GM18505 (cell line): ENCODE measurements around the gene QRICH1.
"Not testable (repeated sequence)": the region's sequence is repeated elsewhere in the genome, so short reads cannot be mapped to it uniquely, and the experiment has no call there.

ENCODE experiments used
- ATAC-seq: cut with Tn5 transposase; IDR thresholded peaks from one replicate; pipeline ENCODE4 v1.9.1; 2021; ENCODE audit not compliant: unreplicated experiment
- POLR2A ChIP-seq: IDR thresholded peaks from 4 replicates; pipeline ENCODE4 v1.6.1; 2011; ENCODE audit warnings: borderline replicate concordance; ENCODE audit not compliant: insufficient read depth, insufficient read length; ENCODE audit errors: extremely low read depth

QRICH1 gene

DNA sequence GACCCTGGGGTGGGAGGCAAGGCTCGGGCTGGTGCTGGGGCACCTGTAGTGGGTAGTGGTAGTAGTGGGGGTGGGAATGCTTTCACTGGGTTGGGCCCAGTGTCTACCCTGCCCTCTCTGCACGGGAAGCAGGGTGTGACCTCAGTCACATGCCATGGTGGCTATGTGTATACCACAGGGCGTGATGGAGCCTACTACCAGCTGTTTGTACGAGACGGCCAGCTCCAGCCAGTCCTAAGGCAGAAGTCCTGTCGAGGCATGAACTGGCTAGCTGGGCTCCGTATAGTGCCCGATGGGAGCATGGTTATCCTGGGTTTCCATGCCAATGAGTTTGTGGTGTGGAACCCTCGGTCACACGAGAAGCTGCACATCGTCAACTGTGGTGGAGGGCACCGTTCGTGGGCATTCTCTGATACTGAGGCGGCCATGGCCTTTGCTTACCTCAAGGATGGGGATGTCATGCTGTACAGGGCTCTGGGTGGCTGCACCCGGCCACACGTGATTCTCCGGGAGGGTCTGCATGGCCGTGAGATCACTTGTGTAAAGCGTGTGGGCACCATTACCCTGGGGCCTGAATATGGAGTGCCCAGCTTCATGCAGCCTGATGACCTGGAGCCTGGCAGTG, 80.6 kb downstream of the QRICH1 start:
- no peak for ATAC-seq
- no peak for TF ChIP-seq POLR2A

DNA sequence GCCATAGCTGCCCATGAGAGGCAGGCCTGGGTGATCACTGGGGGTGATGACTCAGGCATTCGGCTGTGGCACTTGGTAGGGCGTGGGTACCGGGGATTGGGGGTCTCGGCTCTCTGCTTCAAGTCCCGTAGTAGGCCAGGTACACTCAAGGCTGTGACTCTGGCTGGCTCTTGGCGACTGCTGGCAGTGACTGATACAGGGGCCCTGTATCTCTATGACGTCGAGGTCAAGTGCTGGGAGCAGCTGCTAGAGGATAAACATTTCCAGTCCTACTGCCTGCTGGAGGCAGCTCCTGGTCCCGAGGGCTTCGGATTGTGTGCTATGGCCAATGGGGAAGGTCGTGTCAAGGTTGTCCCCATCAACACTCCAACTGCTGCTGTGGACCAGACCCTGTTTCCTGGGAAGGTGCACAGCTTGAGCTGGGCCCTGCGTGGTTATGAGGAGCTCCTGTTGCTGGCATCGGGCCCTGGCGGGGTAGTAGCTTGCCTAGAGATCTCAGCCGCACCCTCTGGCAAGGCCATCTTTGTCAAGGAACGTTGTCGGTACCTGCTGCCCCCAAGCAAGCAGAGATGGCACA, 81.3 kb downstream of the QRICH1 start:
- no peak for ATAC-seq
- no peak for TF ChIP-seq POLR2A

DNA sequence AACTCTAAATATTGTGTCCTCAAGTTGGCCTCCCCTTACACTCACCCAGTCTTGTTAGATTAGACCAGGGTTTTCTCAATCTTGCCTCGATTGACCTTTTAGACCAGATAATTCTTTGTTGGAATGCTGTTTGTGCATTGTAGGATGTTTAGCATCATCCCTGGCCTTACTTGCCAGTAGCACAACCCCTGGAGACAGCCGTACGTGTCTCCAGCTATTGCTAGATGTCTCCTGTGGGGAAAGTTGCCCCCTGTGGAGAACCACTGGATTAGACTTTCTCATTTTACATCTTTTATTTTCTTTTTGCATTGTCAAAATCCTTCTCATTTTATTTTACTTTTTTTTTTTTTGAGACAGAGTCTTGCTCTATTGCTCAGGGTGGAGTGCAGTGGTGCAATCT, 84.5 kb downstream of the QRICH1 start:
- no peak for ATAC-seq
- no peak for TF ChIP-seq POLR2A

DNA sequence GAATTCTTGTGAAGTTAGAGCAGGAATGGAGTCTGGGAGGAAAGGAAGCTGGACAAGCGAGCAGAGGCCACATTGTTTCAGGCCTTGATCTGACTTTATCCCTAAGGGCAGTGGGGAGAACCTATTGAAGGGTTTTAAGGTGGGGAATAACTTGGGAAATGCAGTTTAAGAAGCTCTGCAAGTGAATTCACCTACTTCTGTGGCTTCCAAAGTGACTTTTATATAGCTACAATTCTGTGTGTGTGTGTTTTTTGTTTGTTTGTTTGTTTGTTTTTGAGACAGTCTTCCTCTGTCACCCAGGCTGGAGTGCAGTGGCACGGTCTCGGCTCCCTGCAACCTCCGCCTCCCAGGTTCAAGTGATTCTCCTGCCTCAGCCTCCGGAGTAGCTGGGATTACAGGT, 85.2 kb downstream of the QRICH1 start:
- not testable (repeated sequence) for ATAC-seq

DNA sequence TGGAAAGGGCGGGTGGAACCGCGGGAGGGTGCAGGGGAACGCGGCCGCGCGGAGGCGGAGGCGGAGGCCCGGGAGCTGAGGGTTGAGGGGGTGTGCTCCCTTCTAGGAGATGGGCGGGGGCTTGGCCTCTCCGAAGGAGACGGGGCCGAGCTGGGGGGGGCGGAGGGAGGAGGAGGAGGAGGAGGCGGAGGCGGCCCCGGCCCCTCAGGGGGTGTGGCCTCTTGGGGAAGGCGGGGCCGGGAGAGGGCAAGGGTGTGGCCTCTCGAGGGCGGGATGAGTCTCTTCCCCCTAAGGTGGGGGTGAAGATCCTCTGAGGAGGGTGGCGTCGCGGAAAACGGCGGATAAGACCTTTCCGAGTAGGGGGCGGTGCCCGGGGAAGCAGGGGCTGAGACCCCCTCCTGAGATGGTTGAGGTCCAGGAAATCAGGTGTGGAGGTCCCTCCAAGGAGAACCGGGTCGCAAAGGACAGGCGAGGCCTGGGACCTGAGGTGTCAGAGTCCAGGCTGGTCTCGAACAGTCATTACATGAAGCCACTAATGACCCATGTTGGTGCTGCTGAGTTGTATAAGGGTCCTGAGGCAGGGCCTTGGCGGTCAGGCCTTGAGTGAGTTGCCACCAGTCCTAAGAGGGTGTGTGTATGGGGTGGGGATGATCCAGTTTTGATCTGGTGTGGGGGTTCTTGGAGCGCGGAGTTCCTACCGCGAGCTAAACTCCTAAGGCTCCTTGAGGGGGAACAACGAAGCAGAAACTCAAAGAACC, 85.9 kb downstream of the QRICH1 start:
- peak; percentile 37 for ATAC-seq
- no peak for TF ChIP-seq POLR2A

DNA sequence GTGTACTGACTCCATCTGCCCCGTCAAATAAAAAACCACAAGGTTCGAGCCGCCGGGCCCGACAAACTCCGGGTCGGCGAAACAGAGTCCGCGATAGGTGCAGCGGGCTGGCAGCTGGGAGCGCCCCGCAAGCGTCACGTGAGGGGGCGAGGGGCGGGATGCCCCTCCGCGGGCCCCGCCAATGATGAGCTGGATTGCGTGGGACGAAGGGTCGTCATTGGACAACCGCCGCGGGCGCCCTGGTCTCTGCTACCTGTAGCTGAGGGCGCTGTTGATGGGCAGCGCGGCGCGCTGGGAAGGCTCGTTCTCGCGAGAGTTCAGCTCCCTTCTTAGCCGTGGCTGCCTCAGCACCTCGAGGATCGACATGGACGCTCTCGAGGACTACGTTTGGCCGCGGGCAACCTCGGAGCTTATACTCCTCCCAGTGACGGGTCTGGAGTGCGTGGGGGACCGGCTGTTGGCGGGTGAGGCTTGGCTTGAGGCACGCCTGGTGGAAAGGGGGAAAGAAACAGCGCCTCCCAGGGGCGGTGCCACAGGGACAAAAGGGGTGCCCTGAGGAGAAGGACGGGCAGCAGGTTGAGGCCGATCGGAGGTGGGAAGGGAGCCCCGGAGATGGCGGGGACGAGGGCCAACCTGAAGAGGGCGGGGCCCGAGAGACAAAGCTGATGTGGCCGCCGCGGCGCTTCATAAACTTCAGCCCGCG, 86.7 kb downstream of the QRICH1 start, which contains the start of gene WDR6:
WDR6 (plus strand) TSS at position 324 of the 703 bp plus-strand sequence; CDS start at position 365, 41 bp downstream.
- peak; percentile 94 for TF ChIP-seq POLR2A
- peak; percentile 84 for ATAC-seq

DNA sequence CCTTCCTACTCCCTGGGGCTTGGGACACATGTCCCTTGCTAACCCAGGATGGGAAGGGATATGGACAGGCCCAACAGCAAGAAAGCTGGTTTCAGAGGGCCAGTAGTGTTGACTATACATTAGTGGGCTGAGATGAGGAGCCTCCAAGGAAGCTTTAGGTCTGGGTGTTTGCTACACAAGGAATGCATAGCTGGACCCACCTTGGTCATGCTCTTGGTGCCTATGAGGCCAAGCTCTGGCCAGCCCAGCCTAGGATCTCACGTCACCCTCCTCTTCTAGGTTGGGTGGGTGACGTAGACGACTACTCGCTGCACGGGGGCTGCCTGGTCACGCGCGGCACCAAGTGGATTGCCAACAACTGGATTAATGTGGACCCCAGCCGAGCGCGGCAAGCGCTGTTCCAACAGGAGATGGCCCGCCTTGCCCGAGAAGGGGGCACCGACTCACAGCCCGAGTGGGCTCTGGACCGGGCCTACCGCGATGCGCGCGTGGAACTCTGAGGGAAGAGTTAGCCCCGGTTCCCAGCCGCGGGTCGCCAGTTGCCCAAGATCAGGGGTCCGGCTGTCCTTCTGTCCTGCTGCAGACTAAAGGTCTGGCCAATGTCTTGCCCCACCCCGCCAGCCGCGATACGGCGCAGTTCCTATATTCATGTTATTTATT, 87.3 kb downstream of the QRICH1 start:
- ATAC-seq: peak; percentile 2
- TF ChIP-seq POLR2A: no peak

DNA sequence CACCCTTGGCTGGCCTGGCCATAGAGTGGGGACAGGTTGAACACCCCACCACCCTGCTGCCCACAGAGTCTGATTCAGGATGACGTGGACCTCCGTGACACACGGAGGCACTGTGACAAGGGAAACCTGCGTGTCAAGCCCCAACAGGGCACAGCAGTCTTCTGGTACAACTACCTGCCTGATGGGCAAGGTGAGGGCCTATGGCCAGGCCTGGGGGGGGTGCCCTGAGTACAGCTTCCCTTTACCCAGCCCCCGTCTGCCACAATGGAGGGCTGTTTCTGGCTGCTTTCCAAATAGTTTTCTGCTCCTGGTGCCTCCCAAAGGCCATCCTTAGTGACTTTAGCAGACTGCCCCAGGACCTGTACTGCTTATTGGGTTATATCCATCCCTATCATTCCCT, 87.9 kb downstream of the QRICH1 start:
- no peak for ATAC-seq
- TF ChIP-seq POLR2A: no peak

DNA sequence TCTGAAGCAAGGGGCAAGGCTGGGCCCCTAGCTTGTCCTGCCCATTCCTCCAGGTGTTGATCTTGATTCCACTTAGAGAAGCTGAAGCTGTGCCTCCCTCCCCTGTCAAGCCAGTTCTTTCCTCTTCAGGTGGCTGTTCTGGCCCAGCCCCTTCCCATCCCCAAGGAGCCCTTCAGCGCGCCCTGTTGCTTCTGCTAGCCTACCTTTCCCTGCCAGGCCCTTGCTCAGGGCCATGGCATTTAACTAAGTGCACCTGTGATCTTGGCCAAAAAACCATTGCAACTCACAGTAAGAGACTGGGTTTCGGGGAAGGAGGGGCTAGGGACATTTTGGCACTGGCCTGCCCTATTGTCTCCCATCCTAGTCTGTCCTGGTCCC, 88.6 kb downstream of the QRICH1 start:
- TF ChIP-seq POLR2A: no peak
- ATAC-seq: no peak

DNA sequence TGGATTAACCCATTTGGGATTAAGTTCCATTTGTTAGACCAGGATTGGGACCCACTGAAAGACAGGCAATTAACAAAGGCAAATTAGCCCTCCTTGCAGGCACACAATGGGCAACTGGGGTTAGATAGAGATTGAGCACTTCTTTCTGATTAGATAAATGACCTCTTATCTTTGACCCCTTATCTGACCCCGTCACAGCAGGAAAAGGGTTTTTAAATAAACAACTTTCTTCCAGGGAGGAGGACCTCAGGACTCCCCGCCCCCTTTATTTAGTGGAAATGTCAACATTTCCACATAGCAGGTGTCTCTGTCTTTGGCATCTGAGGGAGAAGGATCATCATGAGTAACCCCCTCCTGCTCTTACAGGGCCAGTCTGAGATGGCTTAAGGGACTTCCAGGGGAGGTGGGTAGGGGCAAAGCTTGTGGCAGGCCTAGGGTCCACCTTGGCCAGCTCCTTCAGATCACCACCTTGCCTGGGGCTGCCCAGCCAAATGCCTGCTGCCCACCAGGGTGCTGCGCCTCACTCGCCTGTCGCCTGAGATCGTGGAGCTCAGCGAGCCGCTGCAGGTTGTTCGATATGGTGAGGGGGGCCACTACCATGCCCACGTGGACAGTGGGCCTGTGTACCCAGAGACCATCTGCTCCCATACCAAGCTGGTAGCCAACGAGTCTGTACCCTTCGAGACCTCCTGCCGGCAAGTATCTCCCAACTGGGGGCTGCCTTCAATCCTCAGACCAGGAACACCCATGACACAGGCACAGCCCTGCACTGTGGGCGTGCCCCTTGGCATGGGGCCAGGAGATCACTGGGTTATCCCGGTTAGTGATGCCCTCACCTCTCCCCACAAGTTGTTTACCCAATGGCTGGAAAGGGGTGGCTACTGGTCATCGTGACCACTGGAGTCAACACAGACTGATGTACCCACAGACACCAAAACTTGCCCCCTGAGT, 89.2 kb downstream of the QRICH1 start:
- no peak for TF ChIP-seq POLR2A
- ATAC-seq: no peak

DNA sequence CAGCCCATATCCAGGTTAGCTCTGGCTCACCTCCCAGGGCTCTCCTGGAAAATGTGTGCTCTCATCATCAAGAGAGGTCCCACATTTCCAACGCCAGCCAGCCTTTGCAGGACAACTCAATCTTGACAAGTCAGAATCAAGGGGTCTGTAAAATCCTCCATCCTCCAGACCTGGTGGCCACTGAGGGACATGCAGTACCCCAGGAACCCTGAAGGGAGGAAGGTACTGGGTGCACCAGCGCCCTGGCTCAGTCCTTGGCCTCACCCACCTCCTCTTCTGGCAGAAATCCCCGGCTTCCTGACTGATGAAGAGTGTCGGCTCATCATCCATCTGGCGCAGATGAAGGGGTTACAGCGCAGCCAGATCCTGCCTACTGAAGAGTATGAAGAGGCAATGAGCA, 92.7 kb downstream of the QRICH1 start:
- ATAC-seq: no peak
- TF ChIP-seq POLR2A: no peak
